GM04503 (cell line): ENCODE data around the gene TEN1.

Experiments
- DNase-seq: peaks from one replicate; pipeline ENCODE4 v3.0.0-alpha.2; 2012; ENCODE audit warnings: low read depth

The TEN1 gene

DNA sequence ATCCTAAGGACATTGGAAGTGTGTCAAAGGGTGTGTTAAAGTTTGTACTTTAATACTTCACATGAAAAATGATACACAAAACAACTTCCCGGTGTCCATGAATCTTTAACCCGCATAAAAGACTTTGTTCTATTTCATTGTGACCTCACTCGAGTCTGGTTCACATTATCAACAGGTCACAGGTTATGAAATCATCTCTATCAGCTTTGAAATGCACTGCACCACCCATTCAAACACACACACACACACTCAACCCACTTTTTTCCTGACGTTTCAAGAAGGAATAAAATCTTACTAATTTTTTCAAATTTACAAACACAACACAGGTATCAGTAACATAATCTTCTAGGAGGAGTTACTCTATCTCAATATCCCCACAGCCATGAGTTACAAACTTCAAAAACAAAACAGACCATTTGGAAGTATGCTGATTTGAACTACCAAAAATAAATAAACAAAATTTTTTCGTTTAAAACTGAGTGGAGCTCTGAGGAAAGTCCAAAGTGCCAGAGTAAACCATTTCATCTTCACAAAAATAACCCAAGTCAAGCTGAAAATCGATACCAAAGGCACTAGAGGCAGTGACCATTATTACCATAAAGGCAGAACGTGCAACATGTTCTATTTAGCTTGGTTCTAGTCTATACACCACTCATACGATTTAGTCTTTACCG lies 2.7 kb upstream of the TEN1 start:
- no peak for DNase-seq

DNA sequence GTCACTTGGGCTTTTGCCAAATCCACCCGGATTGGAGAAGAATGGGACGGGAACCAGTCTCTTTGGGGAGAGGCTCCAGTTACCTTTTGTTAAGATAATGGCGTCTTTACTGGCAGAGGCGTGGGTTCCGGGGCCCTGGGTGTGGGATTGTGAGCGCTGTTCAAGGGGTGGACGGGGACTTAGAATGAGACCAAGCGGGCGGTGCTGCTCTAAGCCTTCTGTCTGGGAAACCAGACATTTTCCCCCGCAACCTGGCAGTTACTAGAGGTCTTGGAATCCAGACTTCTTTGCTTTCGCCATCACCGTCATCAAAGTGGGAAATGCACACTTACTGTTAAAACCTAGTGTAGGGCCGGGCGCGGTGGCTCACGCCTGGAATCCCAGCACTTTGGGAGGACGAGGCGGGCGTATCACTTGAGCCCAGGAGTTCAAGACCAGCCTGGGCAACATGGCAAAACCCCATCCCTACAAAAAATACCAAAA lies 706 bp downstream of the TEN1 start:
- peak; percentile 42 for DNase-seq

DNA sequence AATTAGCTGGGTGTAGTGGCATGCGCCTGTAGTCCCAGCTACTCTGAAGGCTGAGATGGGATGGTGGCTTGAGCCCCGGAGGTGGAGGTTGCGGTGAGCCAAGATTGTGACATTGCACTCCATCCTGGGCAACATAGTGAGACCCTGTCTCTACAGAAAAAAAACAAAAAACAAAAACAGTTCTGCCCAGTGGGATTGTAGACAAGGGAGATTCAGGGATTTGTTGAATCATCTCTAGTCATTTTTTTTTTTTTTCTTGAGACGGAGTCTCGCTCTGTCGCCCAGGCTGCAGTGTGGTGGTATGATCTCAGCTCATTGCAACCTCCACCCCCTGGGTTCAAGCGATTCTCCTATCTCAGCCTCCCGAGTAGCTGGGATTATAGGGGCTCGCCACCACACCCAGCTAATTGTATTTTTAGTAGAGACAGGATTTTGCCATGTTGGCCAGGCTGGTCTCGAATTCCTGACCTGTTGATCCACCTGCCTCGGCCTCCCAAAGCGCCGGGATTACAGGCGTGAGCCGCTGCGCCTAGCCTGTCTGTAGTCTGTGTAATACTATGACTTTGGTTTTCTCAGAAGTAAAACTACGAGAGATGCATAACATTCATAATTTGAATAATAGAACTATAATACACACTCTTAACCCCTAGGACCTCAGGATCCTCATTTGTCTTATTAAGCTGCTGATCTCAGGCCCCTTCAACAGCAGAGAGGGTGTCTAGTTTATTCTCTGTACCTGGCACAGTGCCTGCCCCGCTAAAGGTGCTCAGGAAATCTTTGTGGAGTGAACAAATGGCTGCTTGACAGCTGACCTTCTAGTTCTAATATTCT lies 1.4 kb downstream of the TEN1 start:
- DNase-seq, result no peak

DNA sequence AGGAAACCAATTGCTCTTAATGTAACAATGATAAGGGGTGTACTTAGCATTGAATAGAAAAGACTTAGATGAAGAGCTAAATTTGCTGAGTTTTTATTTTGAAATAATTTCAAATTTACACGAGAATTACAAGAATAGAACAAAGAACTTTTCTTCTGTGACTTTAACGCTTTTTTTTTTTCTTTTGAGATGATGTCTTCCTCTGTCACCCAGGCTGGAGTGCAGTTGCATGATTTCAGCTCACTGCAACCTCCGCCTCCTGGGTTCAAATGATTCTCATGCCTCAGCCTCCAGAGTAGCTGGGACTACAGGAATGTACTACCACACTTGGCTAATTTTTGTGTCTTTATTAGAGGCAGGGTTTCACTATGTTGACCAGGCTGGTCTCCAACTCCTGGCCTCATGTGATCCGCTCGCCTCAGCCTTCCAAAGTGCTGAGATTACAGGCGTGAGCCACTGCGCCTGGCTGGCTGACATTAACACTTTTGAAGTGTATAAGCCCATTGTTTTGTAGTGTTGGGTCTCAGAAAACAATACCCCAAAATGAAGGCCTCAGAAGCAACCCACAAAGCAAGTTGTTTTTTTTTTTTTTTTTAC lies 2.1 kb downstream of the TEN1 start:
- DNase-seq, result no peak

DNA sequence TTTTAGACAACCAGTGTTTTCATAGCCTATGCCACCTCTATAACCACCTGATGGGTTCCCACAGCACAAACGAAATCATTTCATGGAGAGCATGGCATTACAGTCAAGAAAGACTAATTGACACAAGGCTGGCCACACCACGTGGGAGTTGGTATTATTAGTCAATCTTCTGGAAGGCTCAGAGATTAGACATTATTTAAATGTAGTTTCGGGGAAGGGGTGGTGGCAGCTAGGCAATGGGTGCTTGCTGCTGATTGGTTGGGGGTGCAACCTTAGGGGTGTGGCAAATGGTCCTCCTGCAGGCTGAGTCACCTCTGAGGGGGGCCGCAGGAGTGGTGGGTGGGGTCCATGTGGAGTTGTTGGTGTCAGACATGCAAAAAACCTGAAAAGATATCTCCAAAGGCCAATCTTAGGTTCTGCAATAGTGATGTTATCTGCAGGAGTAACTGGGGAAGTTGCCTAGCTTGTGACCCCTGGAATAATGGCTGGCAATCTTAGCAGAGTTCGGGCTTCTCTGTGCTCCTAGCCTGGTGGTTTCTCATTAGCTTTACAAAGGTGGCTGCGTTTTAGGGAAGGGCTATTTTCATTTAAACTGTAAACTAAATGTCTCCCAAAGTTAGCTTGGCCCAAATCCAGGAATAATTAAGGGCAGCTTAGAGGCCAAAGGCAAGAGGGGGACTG lies 4.6 kb downstream of the TEN1 start:
- no peak for DNase-seq

DNA sequence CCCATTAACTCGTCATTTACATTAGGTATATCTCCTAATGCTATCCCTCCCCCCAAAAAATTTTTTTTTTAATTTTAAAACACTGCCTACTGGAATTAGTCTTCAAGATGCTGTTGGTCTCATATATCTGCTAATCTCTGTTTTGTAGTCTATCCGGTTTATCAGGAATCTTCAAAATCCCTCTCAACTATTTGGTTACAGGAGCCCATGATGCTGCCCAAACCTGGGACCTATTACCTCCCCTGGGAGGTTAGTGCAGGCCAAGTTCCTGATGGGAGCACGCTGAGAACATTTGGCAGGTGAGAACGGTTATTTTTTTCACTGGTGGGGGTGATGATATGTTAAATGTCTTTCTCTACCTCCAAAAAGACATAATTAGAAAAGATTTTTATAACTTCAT lies 6.9 kb downstream of the TEN1 start:
- no peak for DNase-seq

DNA sequence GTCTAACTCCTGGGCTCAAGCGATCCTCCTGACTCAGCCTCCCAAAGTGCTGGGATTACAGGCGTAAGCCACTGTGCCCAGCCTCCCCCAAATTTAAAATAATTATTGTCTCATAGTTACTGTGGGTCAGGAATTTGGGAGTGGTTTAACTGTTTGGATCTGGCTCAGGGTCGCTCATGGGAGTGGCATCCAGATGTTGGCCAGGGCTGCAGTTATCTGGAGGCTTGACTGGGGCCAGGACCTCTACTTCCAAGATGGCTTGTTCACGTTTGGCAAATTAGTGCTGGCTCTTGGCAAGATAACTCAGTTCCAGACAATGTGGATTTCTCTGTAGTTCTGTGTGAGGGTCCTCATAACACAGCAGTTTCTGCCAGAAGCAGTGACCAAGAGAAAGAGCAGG lies 8.0 kb downstream of the TEN1 start:
- DNase-seq, result no peak

DNA sequence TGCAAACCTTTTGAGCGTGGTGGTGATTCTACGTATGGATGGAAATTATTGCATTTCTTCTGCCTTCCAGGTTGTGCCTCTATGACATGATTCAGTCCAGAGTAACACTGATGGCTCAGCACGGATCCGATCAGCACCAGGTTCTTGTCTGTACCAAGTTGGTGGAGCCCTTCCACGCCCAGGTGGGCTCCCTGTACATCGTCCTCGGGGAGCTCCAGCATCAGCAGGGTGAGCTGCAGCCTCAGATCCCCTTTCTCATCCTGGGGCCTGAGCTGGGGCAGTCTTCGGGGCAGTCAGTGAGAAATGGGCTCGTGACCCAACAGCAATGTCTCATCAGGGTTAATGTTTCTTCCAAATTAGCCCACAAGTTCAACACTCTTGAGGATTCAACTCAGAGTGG lies 12.4 kb downstream of the TEN1 start:
- DNase-seq, result no peak

DNA sequence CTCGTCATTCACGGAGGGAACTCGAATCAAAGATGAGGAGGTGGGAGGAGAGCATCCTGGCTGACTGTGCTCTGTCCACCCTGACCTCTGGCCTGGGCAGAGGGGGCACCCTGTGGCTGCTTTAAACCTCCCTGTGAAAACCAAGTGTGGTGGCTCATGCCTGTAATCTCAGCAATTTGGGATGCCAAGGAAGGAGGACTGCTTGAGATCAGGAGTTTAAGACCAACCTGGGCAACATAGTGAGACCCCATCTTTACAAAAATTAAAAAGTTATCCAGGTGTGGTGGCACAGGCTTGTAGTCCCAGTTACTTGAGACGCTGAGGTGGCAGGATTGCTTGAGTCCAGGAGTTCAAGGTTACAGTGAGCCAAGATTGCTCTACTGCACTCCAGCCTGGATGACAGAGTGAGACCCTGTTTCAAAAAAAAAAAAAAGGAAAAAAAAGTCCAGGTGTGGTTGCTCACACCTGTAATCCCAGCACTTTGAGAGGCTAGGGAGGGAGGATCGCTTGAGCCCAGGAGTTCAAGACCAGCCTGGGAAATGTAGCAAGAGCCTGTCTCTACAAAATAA lies 15.8 kb downstream of the TEN1 start:
- no peak for DNase-seq

DNA sequence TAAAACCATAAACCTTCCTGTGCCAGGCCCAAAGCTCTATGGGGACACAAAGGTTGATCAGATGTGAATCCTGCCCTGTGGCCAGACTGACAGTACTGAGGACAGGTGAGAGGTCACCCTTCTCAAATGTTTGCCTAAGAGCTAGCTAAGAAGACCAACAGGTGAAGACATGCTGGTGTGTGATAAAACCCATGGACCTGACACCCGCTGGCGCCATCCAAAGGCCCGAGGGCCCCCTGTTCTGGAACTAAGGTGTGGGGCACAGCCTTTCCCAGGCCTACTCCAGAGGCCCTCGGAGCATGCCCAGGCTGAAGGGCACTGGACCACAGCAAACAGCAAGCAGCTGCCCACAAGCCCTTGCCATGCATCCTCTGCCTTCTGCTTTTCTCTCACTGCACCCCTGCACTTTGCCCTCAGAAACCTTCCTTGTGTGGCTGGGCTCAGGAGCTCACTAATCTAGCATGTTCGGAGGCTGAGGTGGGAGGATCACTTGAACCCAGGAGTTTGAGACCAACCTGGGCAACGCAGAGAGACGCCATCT lies 16.4 kb downstream of the TEN1 start:
- no peak for DNase-seq

DNA sequence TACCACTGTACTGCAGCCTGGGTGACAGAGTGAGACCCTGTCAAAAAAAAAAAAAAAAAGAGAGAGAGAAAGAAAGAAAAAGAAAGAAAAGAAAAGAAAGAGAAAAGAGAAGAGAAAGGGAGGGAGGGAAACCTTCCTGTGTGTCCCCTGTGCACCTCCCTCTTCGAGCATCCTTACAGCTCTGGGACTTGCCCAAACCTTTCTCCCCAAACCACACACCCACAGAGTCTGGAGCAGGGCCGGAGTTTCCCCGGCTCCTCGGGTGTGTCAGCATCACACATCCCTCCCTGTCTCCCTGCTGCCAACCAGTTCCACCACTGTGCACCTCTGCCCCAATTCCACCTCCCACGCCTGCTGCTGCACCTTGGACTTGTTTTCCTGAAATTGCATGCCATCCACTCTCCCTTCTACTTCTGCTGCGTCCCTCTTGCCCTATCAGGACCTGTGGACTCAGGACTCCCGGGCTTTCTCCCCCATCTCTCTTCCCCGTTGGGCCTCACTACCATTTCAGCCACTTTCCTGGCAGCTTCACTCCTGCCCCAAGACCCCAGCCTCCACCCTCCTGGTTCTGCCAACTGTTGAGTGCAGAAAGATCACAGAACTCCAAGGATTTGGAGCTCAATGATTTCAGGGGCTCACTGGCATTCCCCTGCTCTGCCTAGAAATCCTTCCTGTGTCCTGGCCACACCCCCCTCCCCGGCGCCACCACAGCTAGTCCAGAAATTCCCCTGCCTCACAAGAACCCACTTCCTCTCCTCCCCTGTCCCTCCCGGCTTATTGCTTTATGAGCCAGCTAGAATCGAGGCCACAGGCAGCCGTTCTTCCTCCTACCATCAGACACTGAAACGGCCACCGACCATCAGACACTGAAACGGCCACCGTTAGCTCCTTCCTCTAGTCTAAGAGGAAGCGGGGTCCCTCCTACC lies 17.9 kb downstream of the TEN1 start:
- DNase-seq, result no peak

DNA sequence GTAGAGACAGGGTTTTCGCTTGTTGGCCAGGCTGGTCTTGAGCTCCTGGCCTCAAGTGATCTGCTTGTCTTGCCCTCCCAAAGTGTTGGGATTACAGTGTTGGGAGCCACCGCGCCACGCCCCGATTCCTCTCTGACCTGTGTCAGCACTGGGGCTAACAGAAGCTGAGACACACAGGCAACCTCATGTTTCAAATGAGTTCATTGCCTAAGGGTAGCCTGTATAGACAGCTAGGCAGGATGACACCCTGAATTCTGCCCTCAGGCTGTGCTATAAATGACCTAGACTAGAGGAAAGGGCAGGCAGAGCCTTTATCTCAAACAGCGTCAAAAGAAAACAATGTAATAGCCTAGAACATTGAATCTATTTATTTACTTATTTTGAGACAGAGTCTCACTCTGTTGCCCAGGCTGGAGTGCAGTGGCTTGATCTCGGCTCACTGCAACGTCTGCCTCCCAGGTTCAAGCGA lies 19.3 kb downstream of the TEN1 start:
- DNase-seq, result no peak

DNA sequence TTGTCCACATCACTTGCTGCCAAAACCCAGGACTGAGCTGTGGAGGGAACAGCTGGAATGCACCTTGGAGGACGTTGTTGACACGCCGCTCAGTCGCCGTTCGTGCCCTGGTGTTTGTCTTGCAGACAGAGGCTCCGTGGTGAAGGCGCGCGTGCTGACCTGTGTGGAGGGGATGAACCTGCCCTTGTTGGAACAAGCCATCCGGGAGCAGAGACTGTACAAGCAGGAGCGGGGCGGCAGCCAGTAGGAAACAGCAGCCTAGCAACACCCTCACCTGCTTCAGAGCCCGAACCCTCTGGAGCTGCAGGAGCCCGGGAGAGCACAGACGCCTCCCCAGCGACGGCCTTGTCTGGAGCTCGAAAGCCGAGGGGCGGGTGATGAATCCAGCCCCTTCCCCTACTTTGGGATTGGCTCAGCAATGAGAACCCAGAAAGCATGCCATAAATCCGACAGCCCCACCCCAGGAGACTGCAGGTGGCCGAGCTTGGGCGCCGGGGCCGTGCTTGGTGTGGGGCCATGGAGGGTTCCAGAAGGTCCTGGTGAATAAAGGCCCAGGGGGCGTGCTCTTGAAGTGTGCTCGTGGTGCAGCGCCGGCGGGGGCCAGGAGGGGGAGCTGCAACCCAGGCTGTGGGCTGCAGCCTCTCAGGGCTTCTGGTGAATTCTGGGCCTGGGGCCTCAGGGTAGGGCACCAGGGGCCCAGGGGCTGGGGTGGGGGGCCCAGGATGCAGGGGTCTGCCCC lies 21.1 kb downstream of the TEN1 start:
- no peak for DNase-seq

DNA sequence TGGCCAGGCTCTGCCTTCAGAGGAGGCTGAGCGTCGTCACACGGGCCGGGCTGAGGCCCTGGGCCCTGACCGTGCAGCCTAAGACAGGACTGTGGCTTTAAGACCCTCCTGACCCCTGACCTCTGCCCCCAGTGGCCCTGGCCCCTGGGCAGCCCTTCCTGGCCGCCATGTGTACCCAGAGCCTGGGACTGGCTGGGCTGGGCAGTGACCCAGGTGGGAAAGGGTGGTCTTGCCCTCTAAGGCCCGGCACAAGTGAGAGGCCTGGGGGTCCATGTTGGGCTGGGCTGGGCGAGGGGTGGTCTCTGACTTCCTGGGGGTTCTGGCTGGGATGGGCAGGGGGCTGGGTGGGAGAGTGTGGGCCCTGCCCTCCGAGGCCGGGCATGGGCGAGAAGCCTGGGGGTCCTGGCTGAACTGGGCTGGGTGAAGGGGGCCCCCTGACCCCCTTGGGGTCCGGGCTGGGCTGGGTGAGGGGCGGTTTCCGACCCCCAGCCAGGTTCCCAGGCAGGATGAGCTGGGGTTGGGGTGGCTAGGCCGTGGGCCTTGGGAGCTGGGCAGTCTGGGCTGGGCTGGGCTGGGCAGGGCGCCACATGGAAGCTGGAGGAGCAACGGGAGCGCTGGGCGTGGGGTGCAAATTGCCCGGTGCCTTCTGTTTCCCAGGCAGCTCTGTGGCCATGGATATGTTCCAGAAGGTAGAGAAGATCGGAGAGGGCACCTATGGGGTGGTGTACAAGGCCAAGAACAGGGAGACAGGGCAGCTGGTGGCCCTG lies 21.9 kb downstream of the TEN1 start, which contains the start of gene CDK3:
Gene CDK3, plus strand, starts transcription at position 101 of the 767 bp plus-strand sequence. Its CDS starts 571 bp downstream, at position 672.
- DNase-seq, result no peak

DNA sequence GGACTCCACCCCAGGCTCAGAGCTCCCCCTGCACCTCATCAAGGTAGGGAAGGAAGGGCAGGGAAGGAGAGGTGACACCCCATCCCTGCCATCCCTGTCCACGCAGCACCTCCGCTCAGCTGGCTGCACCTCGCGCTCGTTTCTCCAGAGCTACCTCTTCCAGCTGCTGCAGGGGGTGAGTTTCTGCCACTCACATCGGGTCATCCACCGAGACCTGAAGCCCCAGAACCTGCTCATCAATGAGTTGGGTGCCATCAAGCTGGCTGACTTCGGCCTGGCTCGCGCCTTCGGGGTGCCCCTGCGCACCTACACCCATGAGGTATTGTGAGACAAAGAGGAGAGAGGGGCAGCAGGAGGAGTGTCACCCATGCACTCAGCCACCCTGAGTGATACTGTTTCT lies 23.1 kb downstream of the TEN1 start:
- DNase-seq, result no peak

DNA sequence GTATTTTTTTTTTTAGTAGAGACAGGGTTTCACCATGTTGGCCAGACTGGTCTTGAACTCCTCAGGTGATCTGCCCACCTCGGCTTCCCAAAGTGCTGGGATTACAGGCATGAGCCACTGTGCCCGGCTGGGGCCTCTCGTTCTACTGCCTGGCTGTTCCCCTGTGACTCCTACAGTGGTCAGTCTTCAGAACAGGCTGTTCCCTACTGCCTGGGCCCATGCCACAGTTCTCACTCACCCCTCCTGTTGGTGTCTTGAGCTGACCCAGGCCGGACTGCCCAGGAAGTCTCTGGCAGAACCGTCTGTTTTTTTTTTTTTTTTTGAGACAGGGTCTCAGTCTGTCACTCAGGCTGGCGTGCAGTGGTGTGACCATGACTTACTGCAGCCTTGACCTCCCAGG lies 24.9 kb downstream of the TEN1 start:
- DNase-seq, result no peak

DNA sequence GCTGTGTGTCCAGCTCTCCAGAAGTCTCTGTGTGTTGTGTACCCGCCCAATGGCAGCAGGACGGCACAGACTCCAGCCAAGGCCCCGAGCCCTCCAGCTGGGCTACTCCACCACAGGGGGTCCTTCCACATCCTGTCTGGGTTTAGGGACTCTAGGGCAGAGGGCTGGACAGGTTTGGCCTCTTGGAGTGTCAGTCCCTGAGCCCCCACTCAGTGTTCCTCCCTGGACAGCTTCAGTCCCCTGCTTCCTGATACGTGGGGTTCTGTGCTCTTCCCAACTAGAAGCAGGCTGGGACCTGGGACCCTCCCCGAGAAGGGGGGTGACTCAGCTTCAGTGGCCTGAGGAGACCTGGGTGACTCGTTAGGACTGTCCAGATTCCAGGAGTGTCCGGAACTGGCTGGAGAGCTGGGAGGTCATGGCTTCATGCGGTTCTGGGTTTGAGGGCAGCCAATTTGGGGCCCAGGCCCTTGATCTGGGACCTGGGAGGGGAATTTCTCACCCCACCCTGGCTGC lies 25.8 kb downstream of the TEN1 start:
- no peak for DNase-seq

DNA sequence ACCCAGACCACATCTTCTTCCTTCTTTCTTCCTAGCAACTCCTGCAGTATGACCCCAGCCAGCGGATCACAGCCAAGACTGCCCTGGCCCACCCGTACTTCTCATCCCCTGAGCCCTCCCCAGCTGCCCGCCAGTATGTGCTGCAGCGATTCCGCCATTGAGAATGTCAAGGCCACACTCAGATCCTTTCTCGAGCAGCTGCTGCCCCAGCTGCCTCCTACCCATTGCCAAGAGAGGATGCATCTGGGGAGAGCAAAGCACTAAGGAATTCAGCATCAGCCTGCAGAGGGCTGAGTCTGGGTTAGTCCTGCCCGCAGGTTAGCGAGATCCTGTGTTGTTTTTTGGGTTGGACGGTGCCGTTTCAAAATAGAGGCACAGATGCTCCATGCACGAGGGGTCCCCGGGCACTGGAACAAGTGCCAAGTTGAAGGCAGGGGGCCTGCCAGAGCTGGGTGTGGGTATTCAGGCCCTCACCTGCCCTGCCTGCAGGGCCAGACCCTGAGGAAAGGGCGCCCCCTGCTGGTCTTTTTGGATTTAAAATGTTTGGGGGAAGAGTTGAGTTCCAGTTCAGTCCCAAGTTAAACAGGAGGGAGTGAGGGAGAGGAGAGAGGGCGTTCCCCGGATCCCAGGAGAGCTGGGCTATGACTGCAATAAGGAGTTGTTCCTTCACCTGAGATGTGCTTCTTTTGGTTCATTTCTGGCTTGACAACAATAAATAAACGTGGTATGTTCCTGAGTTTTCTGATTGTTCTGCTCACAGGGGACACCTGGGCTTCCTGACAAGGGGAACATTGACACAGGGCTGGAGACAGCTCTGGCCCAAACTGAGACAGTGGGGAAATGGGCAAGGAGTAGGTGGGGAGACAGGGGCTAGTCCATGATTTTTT lies 26.5 kb downstream of the TEN1 start:
- DNase-seq, result no peak
